HUES6 (cell line): ENCODE data around the gene MGAT5B.

ENCODE experiments used
- H3K27ac ChIP-seq: 2 replicates; pipeline ENCODE4 v1.7.0; 2013; ENCODE audit warnings: low read depth, mild to moderate bottlenecking, low read length, inconsistent platforms
- H3K27me3 ChIP-seq: 2 replicates; pipeline ENCODE4 v1.6.1; 2013; ENCODE audit warnings: low read length; ENCODE audit not compliant: control insufficient read depth, insufficient read depth
- H3K36me3 ChIP-seq: 2 replicates; pipeline ENCODE4 v1.6.1; 2013; ENCODE audit warnings: low read length; ENCODE audit not compliant: control insufficient read depth, insufficient read depth
- H3K4me1 ChIP-seq: 2 replicates; pipeline ENCODE4 v1.6.1; 2013; ENCODE audit warnings: low read length; ENCODE audit not compliant: control insufficient read depth, insufficient read depth
- H3K4me3 ChIP-seq: 2 replicates; pipeline ENCODE4 v1.5.1; 2013; ENCODE audit warnings: low read depth, low read length
- H3K9ac ChIP-seq: one replicate; pipeline ENCODE4 v1.6.1; 2013; ENCODE audit warnings: mild to moderate bottlenecking, low read length
- H3K9me3 ChIP-seq: 2 replicates; pipeline ENCODE4 v1.6.1; 2013; ENCODE audit warnings: low read depth, low read length; ENCODE audit not compliant: control insufficient read depth, insufficient read depth

Gene MGAT5B

DNA sequence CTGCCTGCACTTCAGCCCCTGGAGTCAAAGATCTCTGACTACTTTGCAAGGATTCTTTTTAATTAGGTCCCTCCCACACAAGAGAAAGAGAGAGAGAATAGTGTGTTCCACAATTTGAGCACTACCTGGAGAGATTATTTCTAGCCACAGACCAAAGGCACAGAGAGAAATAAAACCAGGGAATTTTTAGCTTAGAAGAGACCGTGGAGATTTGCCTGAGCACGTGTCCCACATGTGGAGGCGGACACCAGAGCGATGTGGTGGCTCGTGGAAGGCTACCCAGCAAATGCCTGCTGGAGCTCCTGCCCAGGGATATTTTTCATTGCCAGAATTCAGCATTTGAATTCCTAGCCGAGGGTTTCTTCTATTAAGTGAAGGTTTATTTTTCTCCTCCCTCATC lies 50.6 kb downstream of the MGAT5B start:
- no peaks in the 10 kb centered on the region for H3K9me3 ChIP-seq
- no peaks in the 10 kb centered on the region for H3K27me3 ChIP-seq
- H3K4me1 ChIP-seq = peaks cover 8% of the 10 kb centered on the region; the same call in 1 of the 2 replicates
- H3K4me3 ChIP-seq = no peak overlapping the region
- H3K9ac ChIP-seq = no peak overlapping the region
- H3K27ac ChIP-seq = no peak overlapping the region
- no peaks in the 10 kb centered on the region for H3K36me3 ChIP-seq

DNA sequence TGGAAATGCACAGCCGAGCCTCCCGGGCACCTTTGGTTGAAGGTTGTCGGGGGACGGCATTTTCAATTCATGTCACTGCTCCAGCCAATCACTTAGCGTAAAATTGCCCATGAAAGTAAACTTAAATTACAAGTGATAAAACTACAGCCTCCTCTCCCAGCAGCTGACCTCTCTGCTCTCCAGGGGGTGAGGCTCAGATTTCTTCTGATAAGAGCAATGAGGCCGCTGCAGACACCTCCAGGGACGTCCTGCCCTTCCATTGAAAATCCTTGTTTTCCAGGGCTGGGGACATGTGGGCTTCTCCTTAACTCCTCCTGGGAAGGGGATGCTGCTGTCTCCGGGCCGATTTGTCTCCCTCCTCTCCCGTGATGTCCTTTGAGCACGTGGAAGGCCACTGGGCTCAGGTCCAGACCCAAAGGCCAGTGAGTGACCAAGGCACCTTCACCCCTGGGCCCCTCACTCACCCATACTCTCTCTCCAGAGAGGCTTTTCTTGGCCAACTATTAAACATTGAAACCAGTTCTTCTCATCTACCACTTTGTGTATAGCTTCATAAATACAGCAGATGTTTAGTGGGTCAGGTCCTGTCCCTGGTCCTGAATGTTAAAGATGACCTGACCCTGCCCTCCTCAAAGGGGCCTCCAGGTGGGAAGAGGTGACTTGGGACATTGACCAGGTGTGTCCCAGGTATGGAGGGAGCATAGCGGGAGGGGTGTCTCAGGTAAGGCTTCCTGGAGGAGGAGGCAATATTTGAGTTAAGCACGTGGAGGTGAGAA lies 52.3 kb downstream of the MGAT5B start:
- H3K4me1 ChIP-seq = peaks cover 8% of the 10 kb centered on the region; the same call in 1 of the 2 replicates
- H3K9ac ChIP-seq = no peak overlapping the region
- H3K4me3 ChIP-seq = no peak overlapping the region
- H3K36me3 ChIP-seq = no peaks in the 10 kb centered on the region
- no peaks in the 10 kb centered on the region for H3K9me3 ChIP-seq
- H3K27me3 ChIP-seq = no peaks in the 10 kb centered on the region
- H3K27ac ChIP-seq = no peak overlapping the region

DNA sequence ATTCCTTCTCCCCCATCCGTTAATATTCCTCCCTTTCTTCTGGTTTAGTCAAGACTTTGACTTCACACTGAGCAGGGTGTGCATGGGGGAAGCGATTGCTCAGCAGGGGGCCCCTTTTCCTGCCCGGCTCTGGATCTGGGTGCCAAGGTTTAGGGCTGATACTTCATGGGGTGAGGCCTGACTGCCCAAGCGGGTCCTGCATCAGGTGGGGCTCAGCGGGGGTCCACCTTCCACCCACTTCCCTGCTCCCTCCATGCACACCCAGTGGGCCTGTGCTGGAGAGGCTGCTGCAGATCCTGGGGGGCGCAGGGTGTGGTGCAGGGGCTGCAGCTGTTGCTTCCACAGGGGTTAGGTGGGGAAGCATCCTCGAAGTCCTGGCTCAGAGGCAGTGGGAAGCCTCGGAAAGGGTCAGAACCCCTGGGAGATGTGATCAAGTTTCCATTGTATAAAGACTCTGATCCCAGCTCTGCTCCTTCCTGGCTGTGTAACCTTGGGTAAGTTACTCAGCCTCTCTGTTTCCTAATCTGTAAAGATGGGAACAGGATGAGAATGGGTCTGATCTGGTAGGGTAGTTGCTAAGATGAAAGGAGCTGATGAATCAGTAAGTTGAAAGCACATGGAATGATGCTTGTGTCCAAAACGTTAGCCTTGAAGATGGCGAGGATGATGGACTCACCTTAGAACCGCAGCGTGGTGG lies 53.3 kb downstream of the MGAT5B start:
- Histone ChIP-seq H3K9me3 (no peaks in the 10 kb centered on the region), H3K4me1 (peaks cover 8% of the 10 kb centered on the region; the same call in 1 of the 2 replicates), H3K27me3 (no peaks in the 10 kb centered on the region), H3K9ac (no peak overlapping the region), H3K27ac (no peak overlapping the region), H3K4me3 (no peak overlapping the region), H3K36me3 (no peaks in the 10 kb centered on the region)

DNA sequence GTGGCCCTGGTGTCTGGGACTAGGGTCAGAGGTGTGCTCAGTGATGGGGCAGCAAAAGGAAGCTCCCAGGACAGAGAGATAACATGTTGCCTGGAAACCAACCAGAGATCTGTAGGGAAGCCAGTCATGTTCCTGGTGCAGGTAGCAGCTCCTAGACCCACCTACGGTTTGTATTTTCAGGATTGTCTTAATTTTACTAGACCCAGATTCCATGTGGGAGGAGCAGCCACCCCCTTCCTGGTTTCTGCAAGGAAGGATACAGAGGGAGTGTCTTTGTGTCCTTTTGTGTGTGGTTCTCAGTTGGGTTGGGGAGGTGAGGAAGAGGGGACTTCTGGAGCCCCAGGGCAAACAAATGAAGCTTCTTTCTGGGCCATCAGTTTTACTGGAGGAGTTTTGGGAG lies 53.9 kb downstream of the MGAT5B start:
- no peaks in the 10 kb centered on the region for H3K36me3 ChIP-seq
- no peaks in the 10 kb centered on the region for H3K9me3 ChIP-seq
- H3K27me3 ChIP-seq = no peaks in the 10 kb centered on the region
- peaks cover 8% of the 10 kb centered on the region; the same call in 1 of the 2 replicates for H3K4me1 ChIP-seq
- H3K27ac ChIP-seq = no peak overlapping the region
- H3K4me3 ChIP-seq = no peak overlapping the region
- H3K9ac ChIP-seq = no peak overlapping the region

DNA sequence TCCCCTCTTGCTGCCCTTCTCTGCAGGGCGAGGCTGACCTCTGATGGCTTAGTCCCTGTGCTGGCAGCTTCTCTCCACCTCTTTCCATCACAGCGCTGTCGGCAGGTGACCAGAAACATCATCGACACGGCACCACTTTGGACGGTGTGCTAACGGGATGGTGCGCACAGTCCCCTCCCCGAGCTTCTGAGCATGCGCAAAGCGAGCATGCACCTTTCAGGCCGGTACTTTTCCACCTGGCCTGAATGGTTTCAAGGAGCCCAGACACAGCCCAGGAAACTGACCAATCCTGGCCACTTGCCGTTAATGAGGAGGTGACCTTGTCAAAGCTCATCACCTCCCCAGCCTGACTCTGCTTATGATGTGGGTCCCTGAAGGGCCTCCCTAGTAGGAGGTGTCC lies 54.8 kb downstream of the MGAT5B start:
- no peak overlapping the region for H3K27ac ChIP-seq
- peaks cover 8% of the 10 kb centered on the region; the same call in 1 of the 2 replicates for H3K4me1 ChIP-seq
- H3K9me3 ChIP-seq = no peaks in the 10 kb centered on the region
- H3K27me3 ChIP-seq = no peaks in the 10 kb centered on the region
- no peak overlapping the region for H3K4me3 ChIP-seq
- no peak overlapping the region for H3K9ac ChIP-seq
- no peaks in the 10 kb centered on the region for H3K36me3 ChIP-seq

DNA sequence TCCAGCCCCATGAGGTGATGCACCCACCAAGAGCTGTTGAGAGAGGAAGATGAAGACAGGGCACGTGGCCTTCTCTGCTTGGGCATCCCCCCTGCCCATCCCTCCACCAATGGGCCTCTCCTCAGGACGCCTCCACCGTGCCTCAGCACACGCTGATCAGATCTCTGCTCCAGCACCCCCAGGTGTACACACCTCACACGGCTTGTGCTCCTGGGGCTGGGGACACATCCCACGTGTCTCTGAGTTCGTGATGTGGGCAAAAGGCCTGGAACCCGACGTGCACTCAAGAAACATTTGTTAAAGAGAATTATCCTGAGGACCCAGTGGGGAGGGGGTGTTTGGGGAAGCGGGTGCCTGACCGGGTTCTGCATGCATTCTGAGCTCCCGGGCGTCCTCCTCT lies 55.3 kb downstream of the MGAT5B start:
- Histone ChIP-seq H3K9ac (no peak overlapping the region), H3K36me3 (no peaks in the 10 kb centered on the region)

DNA sequence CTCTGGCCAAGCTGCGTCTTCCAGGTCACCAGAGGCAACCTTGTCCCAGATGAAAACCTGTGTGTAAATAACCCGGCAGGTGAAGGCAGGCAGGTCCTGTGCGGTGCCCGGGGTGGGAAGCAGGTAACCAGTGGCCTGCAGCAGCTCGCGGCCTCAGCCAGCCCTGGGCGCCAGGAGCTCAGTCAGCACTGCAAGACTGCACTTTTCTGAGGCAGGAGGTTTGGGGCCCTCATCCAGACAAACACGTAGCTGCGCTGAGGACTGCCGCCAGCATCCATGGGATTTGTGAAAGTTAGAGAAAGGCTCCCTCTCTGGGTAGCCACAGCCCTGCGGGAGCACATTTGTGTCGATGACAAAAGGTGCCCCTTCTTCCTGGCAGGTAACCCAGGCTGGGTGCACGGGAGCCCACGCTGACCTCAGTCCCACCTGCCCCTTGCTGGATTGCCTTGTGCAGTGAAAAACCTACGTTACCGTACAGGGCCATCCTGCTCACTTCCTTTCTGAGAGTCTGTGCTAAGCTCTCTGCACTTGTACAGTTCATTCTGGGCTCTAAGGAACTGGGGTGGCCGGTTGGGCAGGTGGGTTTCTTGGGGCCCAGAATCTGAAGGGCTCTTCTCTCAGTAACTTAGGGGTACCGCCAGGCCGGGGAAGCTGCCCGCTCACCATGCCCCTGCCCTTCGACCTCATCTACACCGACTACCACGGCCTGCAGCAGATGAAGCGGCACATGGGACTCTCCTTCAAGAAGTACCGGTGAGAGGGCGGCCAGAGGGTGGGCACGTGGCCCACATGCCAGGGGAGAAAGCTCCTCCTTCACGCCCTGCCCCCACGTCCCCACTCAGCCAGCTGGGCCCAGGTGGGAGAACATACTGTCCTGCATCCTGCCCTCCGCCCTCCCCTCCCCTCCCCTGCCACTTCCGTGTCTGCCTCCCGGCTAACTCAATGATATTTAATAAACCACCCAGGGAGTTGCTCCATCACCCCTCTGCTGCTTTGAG lies 56.4 kb downstream of the MGAT5B start:
- Histone ChIP-seq H3K4me3 (no peak overlapping the region), H3K9me3 (no peaks in the 10 kb centered on the region), H3K36me3 (no peaks in the 10 kb centered on the region), H3K27me3 (no peaks in the 10 kb centered on the region), H3K27ac (no peak overlapping the region), H3K9ac (no peak overlapping the region), H3K4me1 (peaks cover 8% of the 10 kb centered on the region; the same call in 1 of the 2 replicates)

More for the DNA sequence above, 55.3 kb downstream of the MGAT5B start:
- Histone ChIP-seq H3K9me3 (no peaks in the 10 kb centered on the region), H3K4me1 (peaks cover 8% of the 10 kb centered on the region; the same call in 1 of the 2 replicates), H3K27ac (no peak overlapping the region), H3K4me3 (no peak overlapping the region), H3K27me3 (no peaks in the 10 kb centered on the region)

DNA sequence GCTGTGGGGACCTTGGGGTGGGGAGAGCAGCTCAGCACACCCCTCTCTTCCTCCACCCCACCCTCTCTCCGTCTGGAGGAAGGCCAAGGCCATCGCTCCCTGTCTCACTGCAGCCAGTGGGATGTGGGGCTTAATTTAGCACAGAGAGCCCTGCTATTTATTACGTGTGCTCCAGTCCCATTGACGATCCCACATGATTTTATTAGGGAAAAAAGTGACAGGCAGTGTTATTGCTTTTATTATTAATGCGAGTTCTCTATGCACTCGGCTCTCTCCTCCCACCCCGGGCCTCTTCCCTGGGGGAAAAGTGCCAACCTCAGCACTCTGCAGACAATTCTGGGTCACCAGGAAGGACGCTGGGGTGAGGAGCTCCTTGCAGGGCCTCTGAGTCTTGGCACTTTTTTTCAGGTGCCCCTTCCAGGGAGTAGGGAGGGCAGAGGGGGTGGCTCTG lies 57.3 kb downstream of the MGAT5B start:
- no peaks in the 10 kb centered on the region for H3K9me3 ChIP-seq
- peaks cover 2% of the 10 kb centered on the region; the same call in 1 of the 2 replicates for H3K4me1 ChIP-seq

DNA sequence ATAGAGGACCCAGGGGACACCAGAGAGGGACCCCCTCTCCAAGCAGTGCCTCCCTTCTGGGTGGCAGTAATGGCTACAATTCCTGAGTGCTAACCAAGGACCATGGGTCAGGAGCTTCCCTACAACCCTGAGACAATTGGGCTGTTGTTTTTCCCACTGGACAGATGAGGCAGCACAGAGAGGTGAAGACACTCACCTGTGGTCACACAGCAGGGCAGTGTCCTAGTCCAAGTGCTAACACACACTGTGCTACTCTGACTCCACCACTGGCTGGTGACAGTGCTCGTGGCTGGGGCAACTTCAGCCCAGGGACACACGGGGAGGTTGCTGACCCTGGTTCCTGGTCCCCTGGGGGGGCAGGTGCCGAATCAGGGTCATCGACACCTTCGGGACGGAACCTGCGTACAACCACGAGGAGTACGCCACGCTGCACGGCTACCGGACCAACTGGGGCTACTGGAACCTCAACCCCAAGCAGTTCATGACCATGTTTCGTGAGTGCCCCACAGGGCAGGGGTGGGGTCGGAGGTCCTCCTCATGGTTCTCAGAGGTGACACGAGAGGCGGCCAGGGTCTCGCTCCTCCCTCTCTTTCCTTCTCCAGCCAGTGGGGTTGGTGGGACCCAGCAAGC lies 58.1 kb downstream of the MGAT5B start:
- Histone ChIP-seq H3K27me3 (no peaks in the 10 kb centered on the region), H3K4me3 (no peak overlapping the region)

More for the DNA sequence above, 57.3 kb downstream of the MGAT5B start:
- no peaks in the 10 kb centered on the region for H3K36me3 ChIP-seq
- H3K4me3 ChIP-seq = no peak overlapping the region
- no peak overlapping the region for H3K27ac ChIP-seq
- no peaks in the 10 kb centered on the region for H3K27me3 ChIP-seq
- H3K9ac ChIP-seq = no peak overlapping the region

DNA sequence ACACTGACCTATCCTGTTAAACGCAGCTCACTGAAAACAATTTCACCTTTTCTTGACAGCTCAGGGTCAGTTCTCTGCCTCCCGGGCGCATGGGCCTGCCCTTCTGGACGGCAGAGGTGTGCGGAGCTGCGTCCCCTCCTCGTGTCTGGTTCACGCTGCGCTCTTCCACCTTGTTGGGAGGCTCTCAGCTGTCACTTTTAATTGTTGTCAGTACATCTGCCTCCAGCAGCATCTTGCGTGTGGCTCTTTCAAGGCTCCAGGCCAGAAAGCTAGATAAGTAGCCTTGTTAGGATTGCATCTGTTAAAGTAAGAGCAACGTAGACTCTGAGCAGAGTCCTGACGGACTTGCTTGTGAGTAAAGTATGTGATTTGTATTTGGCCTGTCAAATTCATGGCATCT lies 59.4 kb downstream of the MGAT5B start:
- Histone ChIP-seq H3K36me3 (no peaks in the 10 kb centered on the region), H3K9ac (no peak overlapping the region), H3K4me1 (no peaks in the 10 kb centered on the region), H3K9me3 (no peaks in the 10 kb centered on the region), H3K4me3 (no peak overlapping the region), H3K27ac (no peak overlapping the region), H3K27me3 (no peaks in the 10 kb centered on the region)

More for the DNA sequence above, 58.1 kb downstream of the MGAT5B start:
- no peaks in the 10 kb centered on the region for H3K9me3 ChIP-seq
- no peaks in the 10 kb centered on the region for H3K36me3 ChIP-seq
- H3K27ac ChIP-seq = no peak overlapping the region
- H3K4me1 ChIP-seq = no peaks in the 10 kb centered on the region
- H3K9ac ChIP-seq = no peak overlapping the region
